Stimulated activated naive CD8-positive, alpha-beta T cell treated with anti-CD3 and anti-CD28 coated beads, Interleukin-15, Interleukin-2, amounts not matched to agents 100 U/mL and 50 U/mL, for 24 hours (primary cell): ENCODE results near the gene TTC31.
A peak's percentile ranks its signal among the peaks of the same experiment; 100 is the strongest.
"Not testable (repeated sequence)": the region's sequence is repeated elsewhere in the genome, so short reads cannot be mapped to it uniquely, and the experiment has no call there.

ENCODE experiments used
- ATAC-seq: fragments of 150-1000 bp; cut with Tn5 transposase; one replicate; pipeline ENCODE4 v1.10.0; 2021
- DNase-seq: peaks from one replicate; pipeline ENCODE4 v3.0.0; 2021

TTC31 gene

DNA sequence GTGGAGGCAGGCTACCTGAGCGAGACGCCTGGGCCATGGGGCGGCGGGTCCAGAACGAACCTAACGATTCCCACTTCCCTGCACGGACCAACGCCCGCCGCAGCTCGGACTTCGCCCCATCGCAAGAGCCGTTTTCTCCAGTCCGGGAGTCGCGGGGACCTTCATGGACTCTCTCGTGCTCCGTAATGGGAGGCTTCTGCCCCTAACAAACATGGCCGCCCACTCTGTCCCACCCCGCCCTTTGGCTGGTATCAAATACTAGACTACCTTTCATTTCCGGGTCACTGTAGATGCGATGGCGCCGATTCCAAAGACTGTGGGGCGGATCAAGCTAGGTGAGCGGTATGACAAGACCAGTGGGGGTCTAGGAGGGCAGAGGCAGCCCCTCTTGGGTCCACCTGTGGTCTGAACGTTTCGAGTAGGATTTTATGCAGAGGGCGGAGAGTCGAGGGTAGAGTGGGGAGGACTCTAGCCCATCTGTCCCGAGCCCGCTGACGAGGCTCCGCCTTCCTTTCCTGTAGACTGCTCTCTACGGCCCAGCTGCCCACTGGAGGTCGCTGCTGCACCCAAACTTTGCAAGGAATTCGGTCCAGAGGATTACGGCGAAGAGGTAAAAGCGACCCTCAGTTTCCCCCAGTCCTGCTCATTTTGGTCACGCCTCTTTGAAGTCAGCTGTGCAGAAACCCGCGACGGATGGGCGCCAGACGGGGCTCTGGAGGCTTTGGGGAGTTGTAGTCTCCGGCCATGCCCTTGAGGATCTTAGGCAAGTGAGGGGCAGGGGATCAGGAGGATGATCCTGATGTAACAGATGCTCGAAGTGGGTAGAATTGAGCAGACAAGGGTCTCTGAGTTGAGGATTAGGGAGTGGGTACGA, at the start of gene TTC31, which contains the start of gene CCDC142:
Gene TTC31 (plus strand): TSS at position 281 of the 874 bp plus-strand sequence. CDS start 15 bp downstream, at position 296.
Gene CCDC142 (minus strand): TSS at position 198 of the 874 bp plus-strand sequence. CDS start 161 bp downstream, at position 37.
- ATAC-seq (peak; percentile 93), DNase-seq (peak; percentile 94)

GRCh38 chr2:74436111-74436805, 46.6 kb upstream of the TTC31 start:
- no peak for DNase-seq
- no peak for ATAC-seq

DNA sequence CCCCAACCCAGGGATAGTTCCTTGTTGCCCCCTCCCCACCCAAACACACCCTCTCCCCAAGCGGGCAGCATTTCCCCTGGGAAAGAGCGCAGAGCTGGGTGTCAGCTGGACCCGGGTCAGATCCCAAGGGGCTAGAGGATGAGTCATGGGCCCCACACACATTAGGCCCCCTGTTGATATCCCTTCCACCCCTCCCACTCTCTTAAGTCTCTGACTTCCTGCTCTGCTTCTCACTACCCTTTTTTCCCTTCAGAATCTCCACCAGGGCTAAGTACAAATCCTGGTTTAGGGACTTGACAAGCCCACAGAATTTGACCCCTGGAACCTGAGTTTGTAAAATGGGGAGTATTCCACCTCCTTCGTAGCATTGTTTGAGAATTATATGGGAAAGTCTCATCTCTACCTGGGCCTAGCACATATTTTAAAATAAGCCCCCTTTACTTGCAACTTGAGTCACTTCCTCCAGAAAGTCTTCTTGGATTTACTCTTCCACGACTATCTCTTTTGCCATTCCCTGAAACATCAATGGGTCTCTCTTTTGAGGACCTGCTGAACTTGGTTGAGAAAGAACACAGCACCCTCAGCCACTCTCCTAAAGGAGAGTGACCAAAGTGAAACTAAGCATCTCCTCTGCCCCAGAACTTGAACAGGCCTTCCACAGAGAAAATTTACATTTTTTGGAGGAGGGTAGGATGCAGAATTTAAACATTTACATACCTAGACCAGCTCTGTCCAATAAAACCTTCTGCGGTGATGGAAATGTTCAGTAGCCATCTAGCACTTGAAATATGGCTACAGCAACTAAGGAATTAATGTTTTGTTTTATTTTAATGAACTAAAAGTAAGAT, 45.8 kb upstream of the TTC31 start:
- DNase-seq (no peak), ATAC-seq (no peak)

DNA sequence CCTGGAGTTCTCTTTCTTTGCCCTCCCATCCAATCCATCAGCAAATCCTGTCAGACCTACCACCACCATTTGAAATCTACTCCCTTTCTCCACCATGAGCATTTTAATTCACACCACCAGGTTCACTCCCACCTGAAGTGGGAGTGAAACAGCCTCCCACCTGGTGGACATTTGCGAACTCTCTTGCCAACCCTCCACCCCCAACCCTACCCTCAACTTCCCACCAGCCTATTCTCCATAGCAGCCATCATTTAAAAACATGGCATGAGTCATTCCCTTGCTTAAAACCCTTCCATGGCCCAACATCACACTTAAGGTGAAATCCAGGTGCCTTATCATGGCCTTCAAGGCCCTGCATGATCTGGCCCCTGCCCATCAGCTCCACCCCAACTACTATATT, 44.6 kb upstream of the TTC31 start:
- DNase-seq: no peak
- no peak for ATAC-seq

DNA sequence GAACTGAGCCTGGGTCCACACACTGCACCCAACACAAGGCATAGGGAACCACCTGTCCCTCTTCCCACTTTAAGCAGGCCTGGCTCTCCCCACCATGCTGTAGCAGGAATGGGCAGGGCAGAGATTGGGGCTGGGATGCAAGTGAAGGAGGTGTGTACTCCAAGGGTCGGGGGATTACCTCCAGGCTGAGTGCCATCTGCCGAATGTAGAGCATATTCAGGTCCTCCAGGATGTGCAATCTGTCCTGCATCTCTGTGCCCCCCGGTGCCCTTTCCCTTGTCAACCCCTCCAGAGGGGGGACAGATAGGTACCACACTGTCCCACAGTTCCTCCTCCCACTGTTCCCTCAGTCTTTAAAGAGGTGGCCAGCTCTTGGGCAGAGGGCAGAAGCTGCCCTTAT, 43.5 kb upstream of the TTC31 start:
- ATAC-seq: no peak
- DNase-seq: no peak

- ATAC-seq (no peak), DNase-seq (no peak)
Observed at GRCh38 chr2:74439803-74440377, 43.0 kb upstream of the TTC31 start.

DNA sequence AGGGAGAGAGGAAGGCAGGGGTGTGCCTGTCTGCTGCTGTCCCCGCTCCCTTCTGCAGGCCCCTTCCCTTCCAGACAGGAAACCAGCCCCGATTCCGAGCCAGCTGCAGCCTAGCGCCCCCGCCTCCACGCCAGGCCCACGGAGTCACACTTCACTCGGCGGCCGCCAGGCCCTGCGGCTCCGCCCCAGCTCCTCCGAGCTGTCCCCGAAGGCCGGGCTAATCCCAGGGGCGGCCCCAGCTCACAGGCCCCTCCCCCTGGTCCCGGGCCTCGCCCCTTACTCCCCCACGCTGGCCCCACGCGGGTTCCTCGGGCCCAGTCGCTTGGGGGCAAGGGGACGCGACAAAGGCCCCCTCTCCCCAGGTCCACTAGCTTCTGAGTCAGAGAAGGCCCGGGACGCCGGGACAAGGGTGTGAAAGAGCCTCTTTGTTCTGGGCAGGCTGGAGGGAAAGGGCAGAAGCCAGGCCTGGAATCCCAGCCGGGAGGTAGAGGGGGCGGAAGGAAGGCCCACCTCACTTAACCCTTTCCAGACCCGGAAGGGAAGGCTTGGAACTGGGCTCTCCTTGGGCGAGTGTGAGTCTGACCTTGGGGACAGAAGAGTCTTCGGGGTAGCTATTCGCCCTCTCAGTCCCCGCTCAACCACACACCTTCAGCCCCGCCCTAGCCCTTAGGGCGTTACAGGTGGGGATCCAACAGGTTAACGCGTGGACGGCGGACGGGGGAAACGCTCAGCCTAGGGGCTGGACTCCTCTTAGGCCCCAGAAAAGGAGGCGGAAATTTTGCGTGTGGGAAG, 42.3 kb upstream of the TTC31 start:
- ATAC-seq (peak; percentile 87), DNase-seq (peak; percentile 72)

DNA sequence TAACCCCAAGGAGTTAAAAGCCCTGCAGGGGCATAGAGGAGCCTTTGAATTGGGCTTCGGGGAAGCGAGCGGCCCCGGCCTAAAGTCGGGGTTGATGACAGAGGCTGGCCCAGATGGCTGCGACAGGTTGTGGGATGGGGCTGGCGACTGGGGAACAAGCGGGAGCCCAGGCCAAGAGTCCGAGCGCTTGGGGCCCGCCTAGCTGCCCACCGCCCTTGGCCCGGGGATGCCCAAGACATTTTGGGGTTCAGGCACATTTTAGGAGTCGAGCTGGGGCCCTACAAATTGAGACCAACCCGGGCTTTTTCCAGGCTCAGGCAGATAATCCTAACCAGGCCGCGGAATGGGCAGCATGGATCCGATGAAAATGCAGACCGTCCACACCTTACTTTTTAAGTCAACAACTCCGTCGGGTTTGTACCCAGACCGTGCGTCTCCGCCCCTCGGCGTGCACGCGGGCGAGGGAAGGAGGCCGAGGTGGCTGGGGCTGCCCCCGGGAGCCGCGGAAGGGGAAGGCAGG, 41.7 kb upstream of the TTC31 start:
- DNase-seq (no peak), ATAC-seq (peak; percentile 29)

DNA sequence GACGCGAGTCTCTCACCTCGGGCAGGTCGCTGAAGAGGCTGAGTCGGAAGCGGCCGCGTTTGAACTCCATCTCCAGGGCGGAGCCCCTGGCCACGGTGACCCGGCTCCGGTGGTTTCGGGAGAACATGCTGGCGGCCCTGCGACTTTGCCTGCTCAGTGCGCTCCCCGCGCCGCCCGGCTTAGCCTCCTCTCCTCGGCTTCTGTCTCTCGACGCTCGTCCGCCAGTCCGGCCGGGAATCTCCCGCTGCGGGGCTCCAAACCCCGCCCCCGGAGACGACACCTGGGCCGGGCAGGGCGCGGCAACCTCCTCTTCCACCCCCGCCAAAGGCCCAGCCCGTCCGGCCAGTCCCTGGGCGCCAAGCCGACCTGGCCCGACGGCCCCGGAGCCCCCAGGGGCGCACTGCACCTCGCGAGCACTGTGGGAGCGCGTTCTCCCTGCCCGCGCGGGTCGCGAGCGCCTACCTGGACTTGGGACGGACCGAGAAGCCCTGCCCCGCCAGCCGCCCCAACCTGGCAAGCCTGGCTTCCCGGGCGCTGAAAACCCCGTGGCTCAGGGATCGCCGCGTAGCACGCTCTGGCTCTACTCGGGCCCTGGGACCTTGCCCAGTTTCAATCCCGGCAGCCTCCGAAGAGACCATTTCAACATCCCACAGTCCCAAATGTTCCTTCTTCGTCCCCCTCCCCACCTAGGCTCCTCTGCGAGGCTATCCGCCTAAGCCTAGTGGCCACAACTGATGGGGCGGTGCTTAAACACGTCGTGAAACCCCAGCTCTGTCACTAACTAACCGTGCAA, 41.0 kb upstream of the TTC31 start, which contains the start of gene RTKN:
Gene RTKN (minus strand): TSS at position 248 of the 793 bp plus-strand sequence. CDS start 121 bp downstream, at position 127.
- DNase-seq (peak; percentile 57), ATAC-seq (peak; percentile 4)

GRCh38 chr2:74442483-74443297, 40.2 kb upstream of the TTC31 start:
- DNase-seq, ATAC-seq: not testable (repeated sequence)

DNA sequence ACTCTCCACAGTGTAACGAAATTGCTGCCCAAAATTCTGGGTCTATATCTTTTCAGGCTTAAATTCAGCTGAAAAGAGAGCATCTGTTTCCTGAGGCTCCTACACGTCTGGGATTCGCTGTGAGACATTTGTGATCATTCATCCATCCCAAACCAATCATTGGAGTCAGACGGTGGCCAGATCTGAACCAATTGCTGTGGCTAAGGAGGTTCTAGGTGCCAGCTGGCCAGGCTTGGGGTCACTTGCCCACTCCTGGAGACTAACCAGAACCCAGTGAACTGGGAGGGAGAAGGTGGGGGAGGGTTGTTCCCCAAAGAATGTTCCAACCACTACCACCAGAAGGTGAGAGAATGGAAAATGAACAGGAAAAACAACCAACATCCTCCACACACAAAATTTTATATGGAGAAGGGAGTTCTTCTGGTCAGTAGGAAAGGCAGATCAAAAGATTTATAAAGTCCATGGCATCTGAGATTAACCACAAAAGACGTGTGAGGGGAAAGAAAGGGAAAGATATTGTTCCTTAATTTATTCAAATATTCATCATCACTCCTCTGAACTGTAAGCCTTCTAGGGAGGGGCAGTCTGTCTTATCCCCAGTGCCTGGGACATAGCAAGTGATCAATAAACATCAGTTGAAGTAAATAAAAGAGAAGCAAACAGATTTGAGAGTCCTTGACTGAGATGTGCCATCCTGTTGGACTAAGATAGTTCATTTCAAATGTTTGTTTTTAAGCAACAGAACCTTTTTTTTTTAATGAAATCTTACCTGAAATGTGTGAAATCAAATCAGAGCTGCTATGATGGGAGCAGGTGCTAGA, 38.2 kb upstream of the TTC31 start:
- ATAC-seq (no peak), DNase-seq (no peak)

DNA sequence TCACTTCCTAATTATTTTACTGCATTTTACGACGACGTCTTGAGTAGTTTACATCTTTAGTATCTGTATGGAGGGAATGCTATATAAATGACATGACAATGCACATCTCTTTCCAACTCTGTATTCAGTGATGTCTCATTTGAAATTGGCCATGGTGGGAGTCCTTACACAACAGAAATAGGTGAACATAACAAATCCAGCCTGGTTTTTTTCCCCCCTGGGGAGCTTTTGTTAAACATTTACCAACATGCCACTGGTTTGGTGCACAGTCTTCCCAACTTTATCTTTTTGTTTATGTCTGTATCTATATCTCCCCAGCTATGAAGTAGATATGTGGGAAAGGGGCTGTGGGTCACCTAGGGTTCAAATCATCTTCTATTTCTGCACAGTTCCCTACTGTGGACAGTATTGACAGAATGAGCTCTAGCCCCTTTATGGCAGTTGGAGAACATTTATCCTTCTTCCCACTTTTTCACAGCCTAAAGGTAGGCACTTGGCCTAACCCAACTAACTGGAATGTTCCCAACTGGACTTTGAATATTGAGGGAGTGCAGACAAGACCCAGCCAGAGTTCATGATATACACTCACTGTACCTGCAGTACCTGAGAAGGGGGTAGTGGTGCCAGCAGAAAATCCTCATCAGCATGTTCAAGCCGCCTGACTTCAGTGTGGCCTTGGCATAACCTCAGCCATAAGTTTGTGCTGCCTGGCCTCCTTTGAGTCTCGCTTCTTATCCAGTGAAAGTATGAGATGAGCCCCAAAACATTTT, 35.5 kb upstream of the TTC31 start:
- no peak for ATAC-seq
- DNase-seq: no peak

- ATAC-seq (no peak), DNase-seq (no peak)
Observed at GRCh38 chr2:74448771-74449170, 34.1 kb upstream of the TTC31 start.

DNA sequence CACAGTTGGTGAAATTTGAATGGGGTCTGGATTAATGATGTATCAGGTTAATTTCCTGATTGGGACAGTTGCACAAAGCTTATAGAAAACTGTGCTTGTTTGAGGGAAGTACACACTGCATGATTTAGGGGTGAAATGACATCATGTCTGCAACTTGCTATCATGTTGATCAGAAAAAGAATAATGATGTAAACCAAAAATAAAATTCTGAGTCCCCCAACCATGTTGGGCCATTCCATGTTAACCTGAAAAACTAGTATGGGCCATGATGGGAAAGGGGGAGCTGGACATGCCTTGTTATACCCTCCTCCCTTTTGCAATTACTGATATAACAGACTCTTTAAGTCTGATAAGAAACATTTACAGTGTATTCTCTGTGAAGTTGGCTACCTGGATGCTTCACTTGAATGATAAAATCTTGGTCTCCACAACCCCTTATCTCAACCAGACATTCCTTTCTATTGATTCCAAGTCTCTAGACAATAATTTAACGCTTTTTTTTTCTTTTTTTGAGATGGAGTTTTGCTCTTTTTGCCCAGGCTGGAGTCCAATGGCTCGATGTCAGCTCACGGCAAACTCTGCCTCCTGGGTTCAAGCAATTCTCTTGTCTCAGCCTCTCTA, 32.2 kb upstream of the TTC31 start:
- ATAC-seq: no peak
- no peak for DNase-seq

DNA sequence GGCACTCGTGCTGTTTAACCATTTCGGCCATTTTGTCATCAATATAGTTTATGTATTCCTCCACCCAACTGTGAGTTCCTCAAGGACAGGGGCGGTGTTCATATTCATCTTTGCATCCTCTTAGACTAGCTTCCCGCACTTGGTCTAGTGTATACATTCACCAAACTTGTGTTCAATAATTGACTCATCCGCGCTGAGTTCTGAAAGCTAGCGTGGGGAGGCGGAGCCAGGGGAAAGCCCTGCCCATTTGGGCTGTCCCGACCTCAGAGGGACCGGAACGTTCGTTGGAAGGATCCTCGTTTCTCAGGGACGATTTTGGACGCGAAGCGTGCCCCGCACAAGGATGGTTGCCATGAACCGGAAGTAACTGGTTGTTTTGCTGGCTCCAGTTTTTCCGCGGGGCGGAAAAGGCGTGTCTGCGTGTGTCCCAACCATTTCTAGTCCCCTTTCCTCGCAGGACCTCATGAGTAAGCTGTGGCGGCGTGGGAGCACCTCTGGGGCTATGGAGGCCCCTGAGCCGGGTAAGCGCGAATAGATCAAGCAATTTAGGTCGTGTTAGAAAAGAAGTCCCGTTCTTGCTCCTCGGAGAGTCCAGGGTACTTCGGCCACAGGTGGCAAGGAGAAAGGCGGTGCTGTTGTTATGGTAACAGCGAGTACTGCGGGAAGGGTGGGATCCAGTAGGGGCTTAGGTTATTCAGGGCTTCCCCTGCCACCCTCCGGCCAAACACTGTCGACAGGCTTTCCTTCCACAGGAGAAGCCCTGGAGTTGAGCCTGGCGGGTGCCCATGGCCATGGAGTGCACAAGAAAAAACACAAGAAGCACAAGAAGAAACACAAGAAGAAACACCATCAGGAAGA, 28.0 kb upstream of the TTC31 start, which contains the start of gene INO80B:
Gene INO80B (plus strand): TSS at position 434 of the 858 bp plus-strand sequence. CDS start 30 bp downstream, at position 464.
- ATAC-seq: peak; percentile 53
- DNase-seq: peak; percentile 96

GRCh38 chr2:74457129-74457548, 25.7 kb upstream of the TTC31 start:
- no peak for ATAC-seq
- DNase-seq: no peak
